ENCODE measurements around the gene ZBTB9.

DNA sequence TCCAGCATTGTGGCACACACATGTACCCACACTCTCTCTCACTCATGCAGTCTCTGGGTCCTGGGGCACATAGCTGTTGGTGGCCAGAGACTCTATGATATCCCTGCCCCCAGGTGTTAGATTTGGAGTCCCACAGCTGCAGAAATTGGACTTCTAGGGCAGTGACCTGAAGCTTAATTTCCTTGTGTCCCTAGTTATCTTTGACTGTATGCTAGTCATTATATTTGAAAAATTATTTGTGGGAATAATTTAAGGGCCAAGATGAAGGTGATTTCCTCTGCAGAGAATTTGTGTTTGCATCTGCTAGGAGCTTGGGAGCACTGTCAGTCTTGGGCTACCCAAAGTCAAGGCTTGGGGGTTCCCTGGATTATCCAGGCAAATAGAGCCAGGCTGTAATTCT lies 50.1 kb downstream of the ZBTB9 start:
- no peak for TF ChIP-seq POLR2A (IDR thresholded peaks at IDR 0.05)
- TF ChIP-seq, protein P1, sequence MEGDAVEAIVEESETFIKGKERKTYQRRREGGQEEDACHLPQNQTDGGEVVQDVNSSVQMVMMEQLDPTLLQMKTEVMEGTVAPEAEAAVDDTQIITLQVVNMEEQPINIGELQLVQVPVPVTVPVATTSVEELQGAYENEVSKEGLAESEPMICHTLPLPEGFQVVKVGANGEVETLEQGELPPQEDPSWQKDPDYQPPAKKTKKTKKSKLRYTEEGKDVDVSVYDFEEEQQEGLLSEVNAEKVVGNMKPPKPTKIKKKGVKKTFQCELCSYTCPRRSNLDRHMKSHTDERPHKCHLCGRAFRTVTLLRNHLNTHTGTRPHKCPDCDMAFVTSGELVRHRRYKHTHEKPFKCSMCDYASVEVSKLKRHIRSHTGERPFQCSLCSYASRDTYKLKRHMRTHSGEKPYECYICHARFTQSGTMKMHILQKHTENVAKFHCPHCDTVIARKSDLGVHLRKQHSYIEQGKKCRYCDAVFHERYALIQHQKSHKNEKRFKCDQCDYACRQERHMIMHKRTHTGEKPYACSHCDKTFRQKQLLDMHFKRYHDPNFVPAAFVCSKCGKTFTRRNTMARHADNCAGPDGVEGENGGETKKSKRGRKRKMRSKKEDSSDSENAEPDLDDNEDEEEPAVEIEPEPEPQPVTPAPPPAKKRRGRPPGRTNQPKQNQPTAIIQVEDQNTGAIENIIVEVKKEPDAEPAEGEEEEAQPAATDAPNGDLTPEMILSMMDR (IDR thresholded peaks at IDR 0.05): no peak
